ENCODE data around the gene BIRC3.

Gene BIRC3

DNA sequence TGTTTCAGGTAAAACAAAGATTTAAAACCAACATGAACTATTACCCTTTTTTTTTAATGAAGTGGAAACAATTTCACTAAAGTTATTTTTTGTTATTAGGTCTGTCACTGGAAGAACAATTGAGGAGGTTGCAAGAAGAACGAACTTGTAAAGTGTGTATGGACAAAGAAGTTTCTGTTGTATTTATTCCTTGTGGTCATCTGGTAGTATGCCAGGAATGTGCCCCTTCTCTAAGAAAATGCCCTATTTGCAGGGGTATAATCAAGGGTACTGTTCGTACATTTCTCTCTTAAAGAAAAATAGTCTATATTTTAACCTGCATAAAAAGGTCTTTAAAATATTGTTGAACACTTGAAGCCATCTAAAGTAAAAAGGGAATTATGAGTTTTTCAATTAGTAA lies 60.6 kb downstream of the BIRC3 start:
- DNase-seq = no peak

DNA sequence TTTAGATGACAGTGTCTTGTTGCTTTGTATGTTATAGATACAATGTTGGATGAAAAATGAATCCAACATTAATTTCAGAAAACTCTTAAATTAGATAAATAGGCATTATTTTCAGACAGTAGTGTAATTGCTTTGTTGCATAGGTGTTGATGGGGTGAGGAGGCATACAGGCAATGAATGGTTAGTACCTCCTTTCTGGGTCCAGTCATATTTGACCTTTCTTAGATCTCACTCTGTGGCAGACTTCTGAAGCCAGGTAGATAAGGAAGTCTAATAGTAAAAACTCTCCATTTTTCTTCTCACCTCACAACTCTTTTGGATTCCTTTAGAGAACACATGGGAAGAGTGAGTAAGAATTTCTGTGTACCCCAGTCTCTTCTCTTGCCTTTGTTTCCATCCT lies 61.5 kb downstream of the BIRC3 start:
- DNase-seq = no peak

DNA sequence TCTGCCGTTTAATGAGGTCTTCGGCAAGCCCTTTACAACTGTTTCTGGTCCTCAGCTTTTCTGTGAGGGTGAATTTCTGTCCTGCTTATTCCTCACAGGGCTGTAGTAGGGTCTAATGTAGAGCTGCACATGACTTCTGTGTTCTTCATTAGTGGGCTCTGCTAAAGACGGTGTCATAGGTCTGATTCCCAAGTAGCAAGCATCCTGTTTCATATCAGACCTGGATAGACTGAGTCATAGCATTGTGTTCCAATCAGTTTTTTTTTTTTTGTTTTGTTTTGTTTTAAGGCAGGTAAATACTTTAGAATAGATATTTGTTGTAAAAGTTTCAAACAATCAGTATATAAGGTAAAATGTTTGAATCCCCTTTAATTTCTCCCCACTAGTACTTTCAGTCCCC lies 65.1 kb downstream of the BIRC3 start:
- DNase-seq = no peak

DNA sequence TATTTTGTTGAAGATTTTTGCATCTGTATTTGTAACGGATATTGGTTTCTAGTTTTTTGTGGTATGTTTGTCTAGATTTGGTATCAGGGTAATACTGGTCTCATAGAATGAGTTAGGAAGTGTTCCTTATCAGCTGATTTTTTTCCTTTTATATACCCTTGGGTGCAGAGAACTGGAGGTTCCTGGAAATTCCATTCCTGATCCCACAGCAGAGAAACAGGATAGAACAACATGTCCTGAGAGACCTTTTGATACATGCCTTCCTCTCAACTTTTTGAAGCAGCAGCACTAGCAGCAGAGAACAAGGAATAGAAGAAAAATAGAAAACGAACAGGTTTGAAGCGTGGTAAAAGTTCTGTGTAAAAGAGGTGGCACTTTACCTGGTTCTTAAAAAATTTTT lies 66.6 kb downstream of the BIRC3 start:
- DNase-seq = no peak

GRCh38 chr11:102384419-102385079 lies 67.3 kb downstream of the BIRC3 start:
- DNase-seq = no peak

GRCh38 chr11:102385085-102386007 lies 68.1 kb downstream of the BIRC3 start:
- no peak for DNase-seq

- DNase-seq = no peak
Measured at GRCh38 chr11:102386136-102386734, 69.0 kb downstream of the BIRC3 start.

GRCh38 chr11:102387043-102387781 lies 69.9 kb downstream of the BIRC3 start:
- no peak for DNase-seq

Measured in T1000 (cell line).